GM10847 (cell line): ENCODE measurements around the gene PLB1.

Experiments
- POLR2A ChIP-seq: IDR thresholded peaks from 2 replicates; pipeline ENCODE4 v1.6.1; 2011; ENCODE audit not compliant: insufficient read length; ENCODE audit errors: extremely low read depth

The PLB1 gene

DNA sequence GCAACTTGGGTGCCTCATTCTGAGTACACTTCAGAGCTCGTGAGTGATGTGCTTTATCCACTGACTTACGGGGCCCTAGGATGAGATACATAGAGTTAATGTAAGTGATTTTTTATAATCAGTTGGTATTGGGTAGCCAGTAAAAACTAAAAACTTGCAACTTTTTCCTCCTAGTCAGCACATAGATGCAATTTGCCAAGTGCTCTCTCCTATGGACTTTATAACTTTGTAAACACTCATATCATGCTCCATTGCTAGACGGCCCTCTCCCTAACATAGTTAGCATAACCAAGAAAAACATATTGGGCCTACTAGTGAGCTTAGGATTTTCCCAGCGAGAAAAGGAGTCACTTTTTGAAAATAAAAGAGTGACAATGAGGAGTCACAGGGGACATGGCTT is 60.4 kb downstream of the PLB1 start:
- TF ChIP-seq POLR2A = no peak

DNA sequence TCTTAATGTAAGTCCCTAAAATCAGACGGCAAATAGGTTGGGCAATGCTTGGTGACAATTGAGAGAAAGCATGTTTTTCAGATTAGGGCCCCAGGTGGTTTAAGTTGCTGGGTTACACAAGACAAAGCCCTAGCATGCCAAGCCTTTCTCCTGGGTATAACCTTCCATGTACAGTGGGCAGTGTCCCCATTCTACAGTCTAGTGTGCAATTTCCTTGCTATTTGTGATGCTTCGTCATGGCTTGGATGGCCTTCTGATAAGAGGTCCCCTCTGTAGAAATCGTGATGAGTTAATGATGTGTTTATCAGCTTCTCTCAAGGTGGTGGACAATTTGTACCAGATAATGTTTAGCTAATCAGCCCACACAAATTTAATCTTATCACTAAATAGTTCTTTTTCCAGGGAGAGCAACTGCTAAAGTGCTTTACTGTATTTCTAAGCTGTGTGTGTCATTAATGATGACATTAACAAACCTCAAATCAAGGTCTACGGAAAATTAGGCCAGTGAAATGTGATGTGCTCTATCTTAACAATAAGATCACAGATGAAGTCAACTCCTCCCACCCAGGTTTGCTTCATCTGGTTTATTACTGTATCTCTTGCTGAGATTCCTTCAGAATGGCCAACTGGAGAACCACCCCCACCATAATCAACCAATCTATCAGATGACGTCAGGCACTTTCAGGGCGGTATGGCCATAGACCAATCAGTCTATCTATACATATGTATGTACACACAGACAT is 61.7 kb downstream of the PLB1 start:
- no peak for TF ChIP-seq POLR2A

DNA sequence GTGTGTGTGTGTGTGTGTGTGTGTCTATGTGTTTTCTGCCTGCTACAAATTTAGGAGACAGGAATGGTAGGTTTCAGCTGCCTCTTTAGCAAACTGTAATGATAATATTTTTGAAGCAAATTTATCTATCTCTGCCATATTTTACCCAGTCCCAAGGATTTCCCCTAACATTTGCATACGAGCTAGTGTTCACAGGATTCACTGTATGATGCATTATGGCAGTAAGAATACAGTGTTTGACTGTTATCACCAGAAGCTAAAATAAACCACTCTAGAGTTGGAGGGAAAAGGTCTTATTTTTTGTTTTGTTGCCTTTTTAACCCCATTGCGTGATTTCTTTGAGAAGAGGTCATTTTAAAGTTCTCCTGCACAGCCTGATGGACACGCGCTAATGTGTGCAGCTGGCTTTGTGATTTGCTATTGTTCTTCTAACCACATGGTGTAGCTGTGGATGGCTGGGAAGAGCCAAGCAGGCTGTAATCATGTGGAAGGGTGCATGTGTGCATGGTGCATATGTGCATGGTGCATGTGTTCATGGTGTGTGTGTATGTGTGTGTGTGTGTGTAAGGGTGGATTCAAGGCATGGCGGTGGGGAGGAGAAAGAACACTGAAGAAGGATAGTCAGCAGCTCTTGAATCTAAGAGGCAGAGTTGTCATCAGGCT is 62.4 kb downstream of the PLB1 start:
- TF ChIP-seq POLR2A = no peak

DNA sequence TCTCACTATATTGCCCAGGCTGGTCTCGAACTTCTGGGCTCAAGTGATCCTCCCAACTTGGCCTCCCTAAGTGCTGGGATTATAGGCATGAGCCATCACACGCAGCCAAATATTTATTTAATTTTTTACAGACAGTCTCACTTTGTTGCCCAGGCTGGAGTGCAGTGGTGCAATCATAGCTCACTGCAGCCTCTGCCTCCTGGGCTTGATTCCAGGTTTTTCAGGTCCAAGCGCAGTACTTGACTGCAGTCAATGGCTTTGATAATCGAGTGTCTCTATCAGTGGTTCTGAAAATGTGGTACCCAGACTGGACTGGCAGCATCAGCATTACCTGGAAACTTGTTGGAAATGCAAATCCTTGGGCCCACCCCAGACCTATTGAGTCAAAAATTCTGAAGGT is 63.1 kb downstream of the PLB1 start:
- no peak for TF ChIP-seq POLR2A

DNA sequence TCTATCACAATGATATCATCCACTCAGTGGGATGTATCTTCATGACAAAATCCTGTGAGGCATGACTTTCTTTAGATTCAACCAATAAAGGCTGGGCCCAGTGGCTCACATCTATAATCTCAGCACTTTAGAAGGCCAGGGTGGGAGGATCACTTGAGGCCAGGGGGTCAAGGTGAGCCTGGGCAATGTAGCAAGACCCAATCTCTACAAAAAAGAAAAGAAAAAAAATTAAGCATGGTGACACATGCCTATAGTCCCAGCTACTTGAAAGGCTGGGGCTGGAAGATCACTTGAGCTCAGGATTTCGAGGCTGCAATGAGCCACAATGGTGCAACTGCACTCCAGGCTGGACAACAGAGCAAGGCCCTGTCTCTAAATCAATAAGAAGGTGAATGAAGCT is 68.0 kb downstream of the PLB1 start:
- no peak for TF ChIP-seq POLR2A

DNA sequence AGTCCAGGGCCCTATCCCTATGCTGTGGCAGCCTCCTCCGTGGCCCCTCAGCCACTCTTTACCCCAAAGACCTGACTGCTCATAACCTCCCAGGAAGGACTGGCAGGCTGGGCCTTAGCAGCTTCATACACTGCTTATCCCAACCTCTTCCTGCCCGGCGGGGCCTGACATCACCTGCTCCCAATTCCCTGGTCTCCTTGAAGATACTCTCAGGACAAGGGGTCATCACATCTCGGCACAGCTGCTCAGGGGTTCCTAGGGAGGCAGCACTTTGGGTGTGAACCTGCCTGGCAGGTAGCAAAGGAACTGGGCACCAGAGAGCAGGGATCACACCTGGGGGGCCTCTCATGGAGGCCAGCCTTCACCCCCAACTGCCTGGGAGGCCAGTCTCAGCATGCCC is 68.5 kb downstream of the PLB1 start:
- TF ChIP-seq POLR2A = no peak

DNA sequence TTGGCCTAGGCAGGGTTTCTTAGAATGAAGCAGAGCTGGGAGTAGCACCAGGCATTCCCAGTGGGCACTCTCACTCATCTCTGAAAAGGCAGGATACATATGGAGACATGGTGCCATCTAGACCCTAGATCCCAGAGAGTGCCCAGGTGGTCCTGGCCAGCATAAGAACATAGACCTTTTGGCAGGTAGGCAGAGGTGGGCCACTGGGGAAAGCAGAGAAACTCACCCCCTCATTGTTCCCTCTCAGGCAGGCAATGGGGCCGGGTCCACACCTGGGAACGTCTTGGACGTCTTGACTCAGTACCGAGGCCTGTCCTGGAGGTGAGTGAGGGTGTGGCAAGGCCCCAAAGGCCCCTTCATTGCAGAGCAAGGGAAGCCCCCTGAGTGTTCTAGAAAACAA is 69.2 kb downstream of the PLB1 start:
- no peak for TF ChIP-seq POLR2A

DNA sequence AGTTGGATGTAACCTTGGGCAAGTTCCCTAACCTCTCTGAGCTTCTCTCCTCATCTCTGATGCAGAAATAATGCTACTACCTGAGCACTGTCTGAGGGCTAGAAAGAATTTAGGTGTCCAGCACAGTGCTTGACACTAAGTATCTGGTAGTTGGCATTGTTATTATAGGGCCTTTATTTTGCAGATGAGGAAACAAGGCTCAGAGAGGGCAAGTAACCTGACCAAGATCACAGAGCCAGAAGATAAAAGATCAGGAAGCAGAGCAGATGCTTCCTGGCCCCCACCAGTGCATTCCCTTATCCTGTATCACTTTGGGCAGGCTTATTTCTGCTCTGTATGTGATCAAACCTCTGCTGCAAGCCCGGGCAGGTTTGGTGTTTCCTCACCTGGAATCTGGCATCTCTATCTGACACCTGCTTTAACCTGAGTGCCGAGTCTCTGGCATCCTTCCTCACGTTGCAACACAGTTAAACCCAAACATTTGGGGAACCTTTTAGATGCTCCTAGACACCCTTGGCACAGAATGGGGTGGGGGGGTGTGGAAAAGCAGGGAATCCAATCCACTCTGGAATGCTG is 69.9 kb downstream of the PLB1 start:
- TF ChIP-seq POLR2A = no peak

DNA sequence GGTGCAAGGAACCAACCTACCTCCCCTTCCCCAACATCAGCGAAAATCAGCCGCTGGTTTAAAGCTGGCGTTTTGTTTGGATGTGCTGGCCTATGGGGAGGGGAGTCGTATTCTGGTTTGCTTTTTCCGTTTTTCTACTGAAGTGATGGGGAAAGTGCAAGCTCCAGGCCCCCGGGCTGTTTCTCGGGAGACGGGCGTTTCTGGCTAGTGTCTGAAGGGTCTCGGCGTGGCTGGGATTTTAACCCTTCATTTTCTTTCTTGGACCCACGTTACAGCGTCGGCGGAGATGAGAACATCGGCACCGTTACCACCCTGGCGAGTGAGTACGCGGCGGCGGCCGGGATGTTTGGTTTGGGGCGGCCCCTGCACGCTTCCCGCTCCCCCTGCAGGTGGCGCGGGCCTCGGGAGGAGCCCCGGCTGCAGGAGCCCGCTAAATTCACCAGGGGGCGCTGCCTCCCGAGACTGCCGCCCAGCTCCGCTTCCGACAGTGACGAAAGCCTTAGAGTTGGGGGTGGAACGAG is 70.7 kb downstream of the PLB1 start:
- no peak for TF ChIP-seq POLR2A

DNA sequence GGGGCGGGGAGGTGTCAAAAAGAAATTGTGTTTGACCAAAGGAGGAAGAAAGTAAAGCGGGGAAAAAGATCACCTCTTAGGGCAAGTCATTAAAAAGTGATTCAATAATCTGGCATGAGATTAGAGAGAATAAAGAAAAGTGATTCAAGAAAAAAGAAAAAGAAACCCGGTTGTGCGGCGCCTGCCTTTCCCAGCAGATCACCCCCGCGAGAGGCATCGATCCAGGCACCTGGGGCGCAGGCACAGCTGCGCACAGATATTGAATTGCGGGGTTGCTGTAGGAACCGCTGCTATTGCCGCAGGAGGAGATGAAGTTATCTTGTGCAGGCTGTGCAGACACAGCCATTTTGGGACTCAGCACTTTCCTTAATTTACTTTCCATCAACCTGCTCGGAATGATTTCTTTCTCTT is 71.2 kb downstream of the PLB1 start:
- TF ChIP-seq POLR2A = no peak

DNA sequence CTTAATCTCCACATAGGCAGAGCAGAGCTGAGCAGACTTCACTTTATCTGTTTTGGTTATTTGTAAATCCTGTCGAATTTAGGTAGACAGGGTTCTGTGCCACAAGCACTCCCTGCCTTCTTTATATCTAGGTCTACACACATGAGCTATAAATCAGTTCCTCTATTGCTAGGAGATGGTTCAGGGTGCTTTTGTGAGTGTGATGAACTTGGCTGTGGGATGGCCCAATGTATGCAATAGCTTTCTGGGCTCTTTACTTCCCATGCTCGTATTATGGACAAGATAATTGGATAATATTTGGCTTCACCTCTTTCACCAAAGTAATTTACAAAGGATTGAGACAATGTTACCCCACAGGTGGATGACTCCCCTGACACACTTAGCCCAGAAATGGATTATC is 72.2 kb downstream of the PLB1 start:
- TF ChIP-seq POLR2A = no peak

DNA sequence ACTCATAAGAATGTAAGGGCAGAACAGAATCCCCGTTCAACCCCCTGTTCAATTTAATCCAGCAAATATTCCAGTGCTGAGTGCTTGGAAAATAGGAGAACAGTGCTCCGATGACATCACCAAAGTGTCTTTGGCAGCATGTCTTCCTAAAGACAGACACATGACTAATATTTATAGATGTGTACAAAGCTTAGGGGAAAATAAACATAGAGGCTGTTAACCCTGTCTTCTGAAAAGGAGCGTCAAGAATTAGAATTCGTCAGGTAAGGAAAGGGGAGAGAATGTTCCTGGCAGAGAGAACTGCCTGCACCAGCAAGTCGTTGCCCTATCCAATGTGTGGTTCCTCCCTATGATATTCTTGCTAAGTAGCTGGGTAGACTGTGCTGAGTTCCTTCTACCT is 72.7 kb downstream of the PLB1 start:
- TF ChIP-seq POLR2A = no peak

DNA sequence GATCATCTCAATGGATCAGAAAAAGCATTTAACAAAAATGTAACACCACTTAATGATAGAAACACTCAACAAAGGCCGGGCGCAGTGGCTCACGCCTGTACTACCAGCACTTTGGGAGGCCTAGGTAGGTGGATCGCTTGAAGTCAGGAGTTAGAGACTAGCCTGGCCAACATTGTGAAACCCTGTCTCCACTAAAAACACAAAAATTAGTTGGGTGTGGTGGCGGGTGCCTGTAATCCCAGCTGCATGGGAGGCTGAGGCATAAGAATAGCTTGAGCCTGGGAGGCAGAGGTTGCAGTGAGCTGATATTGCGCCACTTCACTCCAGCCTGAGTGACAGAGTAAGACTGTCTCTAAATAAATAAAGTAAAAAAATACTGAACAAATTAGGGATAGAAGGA is 74.6 kb downstream of the PLB1 start:
- TF ChIP-seq POLR2A = no peak

DNA sequence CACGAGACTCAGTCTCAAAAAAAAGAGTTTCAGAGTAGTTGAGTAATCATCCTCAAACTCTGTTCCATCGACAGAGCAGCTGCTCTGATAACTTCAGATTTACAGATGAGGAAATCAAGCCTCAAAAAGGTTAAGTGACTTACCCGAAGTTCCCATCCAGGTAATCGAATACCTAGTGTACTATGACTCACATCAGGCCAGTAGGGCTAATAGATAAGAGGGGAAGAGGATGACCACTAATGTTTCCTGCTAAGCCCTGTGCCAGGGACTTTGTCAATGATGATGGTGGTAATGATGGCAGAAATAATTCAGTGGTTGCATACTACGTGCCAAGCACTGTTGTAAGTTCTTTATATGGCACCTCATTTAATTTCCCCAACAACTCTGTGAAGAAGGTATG is 80.9 kb downstream of the PLB1 start:
- no peak for TF ChIP-seq POLR2A

DNA sequence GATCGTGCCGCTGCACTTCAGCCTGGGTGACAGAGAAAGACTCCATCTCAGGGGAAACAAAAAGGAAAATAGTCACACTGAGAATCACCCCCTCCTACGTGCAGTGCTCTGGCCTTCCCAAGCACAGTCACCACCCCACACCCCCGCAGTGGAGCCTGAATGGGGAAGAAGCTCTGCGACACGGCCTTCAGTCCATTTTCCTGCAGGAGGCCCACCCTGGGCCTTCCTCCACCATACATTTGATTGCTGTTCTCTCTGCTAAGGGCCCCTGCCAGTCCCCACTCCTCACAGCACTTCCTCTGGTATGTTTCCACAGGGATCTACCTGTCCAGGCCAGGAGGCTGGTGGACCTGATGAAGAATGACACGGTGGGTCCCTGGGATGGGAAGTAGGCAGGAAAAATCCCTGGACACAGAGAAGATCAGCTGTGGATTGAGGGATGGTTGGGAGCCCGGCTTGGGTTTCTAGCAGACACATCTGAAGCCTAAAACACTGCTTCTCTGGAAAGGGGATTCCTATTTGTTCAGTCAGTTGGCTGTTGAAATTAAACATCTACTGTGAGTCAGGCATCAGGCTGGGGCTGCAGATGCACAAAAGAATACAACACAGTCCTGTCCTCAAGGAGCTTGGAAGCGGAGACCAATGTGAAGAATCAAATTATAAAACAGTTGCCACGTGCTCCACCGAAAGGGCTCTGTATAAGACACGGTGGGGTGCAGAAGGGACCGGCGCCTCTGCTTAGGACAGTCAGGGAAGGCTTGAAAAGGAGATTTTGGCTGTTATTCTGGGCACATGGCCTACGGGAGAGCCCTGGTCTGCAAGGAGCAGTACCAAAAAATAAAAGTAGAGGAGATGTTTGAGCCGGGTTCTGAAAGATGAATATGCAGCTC is 82.2 kb downstream of the PLB1 start:
- TF ChIP-seq POLR2A = no peak
